GM19193 (cell line): ENCODE results near the gene SETD7.

Source experiments
- POLR2A ChIP-seq: IDR thresholded peaks from 4 replicates; pipeline ENCODE4 v1.6.1; 2011; ENCODE audit not compliant: insufficient read depth, insufficient read length; ENCODE audit errors: extremely low read depth

Gene SETD7

DNA sequence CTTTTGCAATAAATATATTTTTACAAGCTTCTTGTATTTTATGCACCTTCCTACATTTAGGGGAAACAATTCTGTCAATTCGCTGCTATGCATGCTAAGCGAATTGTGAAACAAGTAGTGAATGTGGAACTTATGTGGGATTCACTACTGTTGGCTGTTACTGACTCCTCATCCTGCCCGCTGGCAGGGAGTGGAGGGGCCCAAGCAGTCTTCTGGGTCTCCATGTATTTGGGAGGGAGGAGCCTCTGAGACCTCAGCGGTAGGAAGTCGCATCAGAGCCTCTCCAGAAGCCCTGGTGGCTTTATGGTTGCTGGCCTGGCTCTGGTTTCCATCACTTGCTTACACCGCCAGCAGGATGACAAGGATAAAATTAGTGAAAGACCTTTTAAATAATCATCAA is 3.7 kb upstream of the SETD7 start:
- TF ChIP-seq POLR2A, result no peak

DNA sequence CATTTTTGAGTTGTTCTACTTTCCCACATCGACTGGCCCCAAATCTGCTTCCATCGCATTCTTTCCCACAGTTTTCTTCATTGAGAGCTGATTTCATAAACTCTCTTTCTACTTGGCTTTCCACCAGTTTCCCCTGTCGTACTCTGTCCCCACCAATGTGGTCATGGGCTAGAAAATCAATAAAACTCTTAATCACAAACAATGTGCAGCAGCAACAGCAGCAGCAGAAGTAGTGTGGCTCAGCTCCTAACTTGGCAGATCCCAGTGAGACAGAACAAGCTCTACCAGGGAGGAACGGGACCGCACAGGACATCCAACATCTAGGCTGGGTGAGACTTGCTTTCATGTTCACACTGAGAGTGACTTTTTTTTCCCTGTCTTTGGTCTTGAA is 3.1 kb upstream of the SETD7 start:
- TF ChIP-seq POLR2A, result no peak

DNA sequence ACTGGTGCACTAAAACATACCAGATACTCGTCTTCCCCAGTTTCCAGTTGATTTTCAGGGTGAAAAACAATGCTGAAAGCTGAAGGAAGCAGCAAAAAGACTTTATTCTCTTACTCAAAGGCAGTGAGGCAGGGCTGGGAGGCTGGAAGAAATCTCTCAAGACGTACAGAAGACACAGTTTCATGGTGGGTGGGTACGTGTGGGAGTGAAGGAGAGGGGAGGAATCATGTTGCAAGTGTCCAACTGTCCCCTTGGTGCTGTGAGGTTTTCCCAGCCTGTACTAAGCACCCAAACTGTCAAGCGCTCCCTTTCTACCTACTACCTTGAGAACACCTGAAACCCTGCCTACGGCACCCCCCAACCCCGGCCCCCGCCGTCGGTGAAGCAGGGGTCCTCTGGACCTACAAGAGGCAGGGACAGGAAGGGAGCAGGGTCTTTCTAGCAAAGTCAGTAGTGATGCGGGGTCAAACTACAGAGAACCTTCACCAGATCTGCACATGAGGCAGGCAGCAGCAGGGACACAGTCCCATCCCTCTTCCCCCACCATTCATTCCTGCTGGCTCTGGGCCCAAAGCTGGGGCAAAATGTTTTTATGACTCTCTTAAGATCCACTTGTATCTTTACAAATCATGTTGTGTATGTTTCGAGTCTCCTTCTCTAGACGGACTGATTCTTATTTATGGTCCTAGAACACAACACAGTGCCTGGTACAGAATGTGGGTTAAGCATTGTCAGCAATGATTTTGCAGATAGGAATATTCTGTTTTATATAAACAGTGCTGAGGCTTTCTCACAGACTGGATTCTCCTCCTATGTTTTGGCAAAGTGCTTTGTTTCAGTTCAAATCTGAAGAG is 2.4 kb upstream of the SETD7 start:
- no peak for TF ChIP-seq POLR2A

DNA sequence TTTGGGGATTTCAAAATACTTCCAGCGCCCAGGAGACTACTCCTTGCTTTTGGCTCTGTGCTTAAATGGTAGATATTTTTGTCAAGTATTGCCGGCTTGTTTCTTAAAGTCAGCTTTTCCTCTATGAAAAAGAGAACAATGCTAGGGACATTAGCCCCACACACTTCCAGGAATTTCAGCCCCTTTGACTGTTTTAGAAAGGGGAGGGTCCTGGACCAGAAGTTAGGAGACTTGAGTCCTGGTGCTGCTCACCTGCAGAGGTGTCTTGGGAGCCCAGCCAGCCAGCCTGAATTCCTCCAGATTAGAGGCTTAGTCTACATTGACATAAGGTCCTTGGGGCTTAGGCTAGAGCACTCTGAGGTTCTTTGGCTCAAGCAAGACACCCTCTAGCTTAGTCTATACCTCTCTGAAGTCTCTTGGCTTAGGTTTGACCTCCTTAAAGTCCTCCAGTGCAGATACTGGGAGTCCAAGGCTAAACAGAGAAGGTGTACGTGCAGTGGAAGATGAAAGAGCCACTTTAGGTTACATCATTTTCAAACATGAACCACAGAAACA is 1.6 kb upstream of the SETD7 start:
- TF ChIP-seq POLR2A, result no peak

DNA sequence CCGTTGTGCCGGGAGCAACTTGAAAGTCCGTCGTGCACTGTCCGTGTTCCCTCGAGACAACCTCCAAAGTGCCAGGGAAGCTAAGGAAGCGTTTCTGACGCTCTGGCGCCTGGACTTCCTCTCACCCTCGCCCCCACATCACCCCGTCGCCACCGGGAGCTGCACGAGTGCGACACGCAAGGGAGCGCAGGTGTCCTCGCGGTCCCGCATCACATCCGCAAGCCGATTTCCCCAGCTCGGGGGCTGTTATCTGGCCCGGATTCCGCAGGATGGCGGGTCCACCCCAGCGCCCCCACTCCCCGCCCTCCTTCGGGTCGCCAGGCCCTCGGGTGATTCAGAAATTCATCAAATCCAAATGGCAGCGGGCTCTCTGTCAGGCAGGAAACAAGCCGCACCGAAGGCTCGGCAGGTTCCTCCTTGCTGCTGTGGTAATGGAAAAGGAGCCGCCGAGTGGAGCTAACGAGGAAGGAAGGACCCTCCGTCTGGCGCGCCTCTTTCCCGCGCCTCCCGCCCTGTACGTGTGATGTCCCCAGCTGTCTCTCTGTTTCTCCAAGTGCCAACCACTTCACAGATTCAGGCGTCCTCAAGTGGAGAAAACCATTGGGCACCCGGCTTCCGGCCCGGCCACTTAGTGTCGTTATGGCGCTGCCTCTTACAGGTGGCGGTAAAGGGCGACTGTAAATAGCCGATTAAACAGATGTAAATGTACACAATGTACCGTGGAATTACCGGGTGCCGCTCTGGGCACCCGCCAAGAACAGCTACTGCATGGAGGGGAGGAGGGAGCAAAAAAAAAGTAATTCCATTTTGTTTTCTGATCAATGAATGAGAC is 921 bp upstream of the SETD7 start:
- TF ChIP-seq POLR2A, result no peak

DNA sequence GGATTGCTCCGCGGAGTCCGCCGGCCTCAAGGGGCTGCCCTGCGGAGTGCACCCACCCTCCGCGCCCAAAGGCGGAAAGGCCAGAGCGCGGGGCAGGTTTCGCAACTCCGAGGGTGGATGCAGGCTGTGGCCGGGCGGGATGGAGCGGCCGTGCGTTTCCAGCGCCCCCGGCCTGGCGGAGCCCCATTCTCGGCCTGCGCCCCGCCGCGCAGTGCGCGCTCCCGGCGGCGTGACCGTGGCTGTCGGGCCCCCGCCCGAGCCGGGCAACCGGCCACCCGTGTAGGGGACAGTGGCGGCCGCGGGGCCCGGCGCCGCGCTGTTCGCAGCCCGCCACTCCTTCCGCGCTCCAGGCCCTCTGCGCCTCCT is 331 bp downstream of the SETD7 start:
- no peak for TF ChIP-seq POLR2A

DNA sequence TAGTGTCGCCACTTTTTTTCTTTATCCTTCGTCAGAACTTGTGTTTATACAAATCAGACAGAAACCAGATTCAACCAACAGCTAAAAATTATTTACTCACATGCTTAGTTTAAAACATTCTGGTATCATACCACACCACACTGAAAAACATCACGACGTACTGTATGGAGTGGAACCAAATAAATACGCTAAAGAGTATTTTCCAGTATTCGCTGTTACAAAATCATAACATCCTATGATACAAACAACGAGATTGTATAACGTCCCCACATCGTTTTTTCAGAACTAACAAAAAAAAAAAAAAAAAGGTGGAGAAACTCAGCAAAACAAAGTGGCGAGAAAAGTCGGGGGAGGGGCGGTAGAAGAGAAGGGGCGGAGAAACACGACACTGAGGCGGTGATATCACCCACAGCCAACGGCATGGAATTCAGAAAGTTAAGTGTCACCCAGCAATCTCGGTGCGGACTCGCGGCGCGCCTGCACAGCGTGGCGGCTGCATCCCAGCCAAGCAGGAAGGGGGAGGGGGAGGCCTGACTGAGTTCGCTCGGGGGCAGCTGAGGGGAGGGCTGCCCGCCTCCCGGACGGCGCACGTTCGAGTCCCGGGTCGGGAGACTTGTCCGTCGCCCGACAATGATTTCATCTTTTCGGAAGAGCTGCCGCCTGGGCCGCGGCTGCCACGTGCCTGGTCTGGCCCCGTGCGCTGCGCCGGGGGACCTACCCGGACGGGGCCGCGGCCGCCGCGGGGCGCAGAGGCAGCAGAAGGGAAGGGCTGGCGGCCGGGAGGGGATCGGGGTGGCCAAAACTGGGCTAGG is 920 bp downstream of the SETD7 start:
- no peak for TF ChIP-seq POLR2A

DNA sequence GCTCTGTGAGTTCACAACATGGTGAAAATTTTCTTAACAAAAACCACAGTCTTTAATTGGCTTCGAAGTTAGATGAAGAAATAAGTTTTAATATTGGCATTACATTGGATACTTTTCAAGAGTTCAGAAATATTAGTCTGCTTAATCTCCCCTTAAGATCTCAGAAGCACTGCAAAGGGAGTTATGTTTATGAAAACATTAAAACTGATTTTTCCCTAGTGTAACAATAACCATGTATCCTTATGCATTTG is 1.5 kb downstream of the SETD7 start:
- no peak for TF ChIP-seq POLR2A

DNA sequence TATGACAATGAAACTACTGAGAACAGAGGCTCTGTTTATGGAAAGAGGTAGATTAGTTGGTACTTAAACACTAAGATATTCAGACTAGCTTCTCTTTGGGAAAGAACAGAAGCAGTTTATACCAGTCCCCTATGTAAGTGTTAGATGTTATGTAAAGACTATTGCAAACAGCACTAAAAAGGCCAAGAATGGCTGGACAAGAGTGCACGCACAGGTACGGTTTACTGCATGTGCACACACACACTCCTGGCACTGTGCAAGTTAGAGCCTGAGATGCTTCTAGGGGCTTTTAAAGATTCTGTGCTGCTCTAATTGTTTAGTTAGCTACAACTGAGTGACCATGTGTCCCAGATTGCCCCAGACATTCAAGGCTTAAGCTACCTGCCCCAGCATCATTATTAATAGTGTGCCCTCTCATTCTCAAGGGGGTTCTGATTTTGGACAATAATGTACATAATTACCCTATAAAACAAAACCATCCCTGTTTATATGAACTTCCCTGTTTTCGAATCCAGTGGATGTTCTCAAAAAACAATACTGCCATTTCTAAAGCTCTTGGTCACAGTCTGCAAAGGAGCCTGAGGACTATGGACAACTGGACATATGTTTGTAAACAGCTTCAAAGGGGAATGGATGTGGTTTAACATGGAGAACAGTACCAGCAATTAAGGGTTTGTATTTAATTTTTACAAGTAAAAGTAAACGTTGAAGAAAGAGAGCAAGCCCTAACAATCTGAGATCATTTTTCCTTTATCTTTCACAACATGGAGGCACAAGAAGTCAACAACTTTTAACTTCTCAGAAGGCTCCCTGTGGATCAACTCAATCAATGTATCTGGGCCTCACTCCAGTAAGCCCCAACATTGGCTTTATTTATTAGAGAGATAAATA is 2.0 kb downstream of the SETD7 start:
- no peak for TF ChIP-seq POLR2A

DNA sequence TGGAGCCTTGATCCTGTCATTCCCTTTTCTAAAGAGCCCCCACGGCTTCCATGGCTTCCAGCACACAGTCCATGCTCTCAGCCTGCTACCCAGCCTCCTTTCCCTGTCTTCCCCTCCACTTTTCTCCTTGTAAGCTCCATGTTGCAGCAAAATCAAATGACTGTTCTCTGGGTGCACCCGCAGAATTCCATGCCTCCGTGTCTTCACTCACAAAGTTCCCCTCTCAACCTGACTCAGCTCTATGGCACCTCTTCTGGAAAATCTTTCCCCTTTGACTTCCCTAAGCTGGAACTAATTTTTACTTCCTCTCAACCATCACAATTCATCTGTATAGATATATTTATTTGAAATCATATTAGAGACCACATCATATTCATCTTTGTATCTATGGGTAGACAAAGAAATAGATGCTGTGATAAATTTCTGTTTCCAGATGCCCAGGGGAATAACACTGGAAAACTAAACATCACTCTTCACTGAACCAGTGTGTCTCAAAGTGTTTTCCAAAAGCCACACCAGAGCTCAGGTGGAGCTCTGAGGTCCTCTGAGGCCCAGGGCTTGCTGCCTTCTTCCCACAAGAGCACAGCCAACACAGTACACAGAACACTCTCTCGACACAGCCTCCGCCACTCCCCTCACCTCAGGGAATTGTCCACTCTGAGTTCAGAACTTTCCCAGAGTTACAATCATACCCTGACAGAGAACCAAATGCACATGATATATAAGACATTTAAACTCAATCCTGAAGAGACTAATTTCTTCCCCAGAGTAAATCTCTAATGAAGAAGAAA is 3.3 kb downstream of the SETD7 start:
- TF ChIP-seq POLR2A, result no peak

DNA sequence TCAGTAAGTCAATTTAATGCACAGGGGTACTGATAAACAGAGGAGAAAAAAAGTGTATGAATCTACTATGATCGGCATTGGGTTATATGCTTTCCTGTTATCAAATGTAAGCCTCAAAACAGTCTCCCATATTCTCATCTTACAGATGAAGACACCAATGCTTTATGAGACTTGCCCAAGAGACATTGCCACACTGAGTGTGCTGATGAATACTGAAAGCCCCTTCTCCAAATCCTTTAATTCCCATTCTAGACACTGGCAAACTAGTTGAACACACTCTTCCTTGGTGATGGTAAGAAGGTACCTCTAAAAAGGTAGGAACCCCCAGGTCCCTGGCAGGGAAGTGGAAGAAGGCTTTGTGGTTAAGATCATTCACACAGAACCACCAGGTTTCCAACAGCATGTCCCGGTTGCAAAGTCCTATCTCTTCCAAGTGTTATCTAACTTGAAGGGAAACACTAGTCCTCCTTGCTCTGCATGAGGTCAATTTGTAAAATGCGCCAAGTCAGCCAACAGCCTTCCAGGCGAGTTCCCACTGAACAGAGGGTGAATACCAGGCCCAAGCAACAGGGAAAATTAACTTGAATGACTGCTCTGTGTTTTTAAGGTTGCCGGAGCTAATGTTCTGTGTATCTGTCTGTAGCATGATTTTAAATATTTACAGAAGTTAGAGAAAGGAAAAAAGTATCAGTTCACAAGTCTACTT is 5.1 kb downstream of the SETD7 start:
- TF ChIP-seq POLR2A, result no peak

DNA sequence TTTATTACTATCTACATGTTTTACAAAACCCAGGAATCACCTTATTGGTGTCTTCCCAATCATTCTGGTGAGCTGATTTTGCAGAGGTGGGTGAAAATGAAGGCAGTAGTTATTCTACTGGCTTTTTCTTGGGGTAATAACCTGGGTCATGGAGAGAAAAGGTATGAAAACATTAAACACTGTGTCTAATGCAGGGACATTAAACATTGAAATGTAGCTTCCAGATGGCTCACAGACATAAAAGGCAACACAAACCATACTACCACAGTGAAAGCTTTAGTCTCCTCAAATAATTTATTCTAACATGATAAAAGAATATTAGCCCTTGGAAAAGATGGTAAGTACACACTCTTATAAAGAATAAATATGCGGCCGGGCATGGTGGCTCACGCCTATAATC is 8.0 kb downstream of the SETD7 start:
- TF ChIP-seq POLR2A, result no peak

DNA sequence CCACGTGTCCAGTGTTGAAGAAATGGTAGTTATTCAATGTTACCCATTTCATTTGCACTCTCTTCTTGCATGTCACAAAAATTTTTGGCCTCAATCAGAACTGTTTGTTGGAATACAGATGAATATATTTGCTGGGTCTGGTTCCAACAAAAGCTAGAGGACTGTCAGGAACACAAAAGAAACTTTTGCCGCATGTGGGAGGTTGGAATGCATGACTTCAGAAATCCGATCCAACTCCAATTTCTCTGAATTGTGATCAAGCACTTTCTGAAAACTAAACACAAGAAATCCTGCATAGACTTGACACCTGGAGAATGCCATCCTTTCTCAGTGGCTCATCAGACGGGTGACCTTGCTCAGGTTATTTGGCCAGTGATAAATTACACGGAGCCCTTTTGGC is 15.4 kb downstream of the SETD7 start:
- TF ChIP-seq POLR2A, result no peak
